Measurements from ENCODE around the gene PRDX5. TPM values are rescaled to one million over a fixed set of nuclear protein-coding genes. Genes with fewer than 3 reads are reported as not detected.

Gene PRDX5
- 200 TPM for total RNA-seq

DNA sequence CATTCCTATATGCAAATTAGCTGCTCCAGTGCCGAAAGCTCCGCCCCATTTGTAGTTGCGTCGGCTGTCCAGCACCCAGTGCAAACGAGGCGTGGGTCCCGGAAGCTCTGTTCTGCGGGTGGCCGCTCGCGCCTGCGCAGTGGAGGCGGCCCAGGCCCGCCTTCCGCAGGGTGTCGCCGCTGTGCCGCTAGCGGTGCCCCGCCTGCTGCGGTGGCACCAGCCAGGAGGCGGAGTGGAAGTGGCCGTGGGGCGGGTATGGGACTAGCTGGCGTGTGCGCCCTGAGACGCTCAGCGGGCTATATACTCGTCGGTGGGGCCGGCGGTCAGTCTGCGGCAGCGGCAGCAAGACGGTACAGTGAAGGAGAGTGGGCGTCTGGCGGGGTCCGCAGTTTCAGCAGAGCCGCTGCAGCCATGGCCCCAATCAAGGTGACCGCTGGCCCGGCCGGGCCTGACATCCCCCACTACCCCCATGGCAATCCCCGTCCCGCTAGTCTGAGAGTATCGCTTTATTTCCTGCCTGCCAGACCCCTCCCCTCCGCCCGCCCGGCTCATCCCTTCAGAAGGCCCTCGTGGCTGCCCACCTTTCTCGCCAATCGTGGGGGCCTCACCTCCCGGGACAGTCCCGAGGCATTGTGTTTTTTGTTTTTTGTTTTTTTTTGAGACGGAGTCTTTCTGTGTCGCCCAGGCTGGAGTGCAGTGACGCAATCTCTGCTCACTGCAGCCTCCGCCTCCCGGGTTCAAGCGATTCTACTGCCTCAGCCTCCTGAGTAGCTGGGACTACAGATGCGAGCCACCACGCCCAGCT, at the start of gene PRDX5:
Gene PRDX5 (plus strand): TSS at position 161 of the 805 bp plus-strand sequence. CDS start 95 bp downstream, at position 256.

GRCh38 chr11:64284048-64284961, 33.6 kb upstream of the PRDX5 start, which contains the start of gene BAD:
Gene BAD, minus strand, starts transcription at chr11:64284665. Its CDS starts 297 bp downstream, at chr11:64284368.

DNA sequence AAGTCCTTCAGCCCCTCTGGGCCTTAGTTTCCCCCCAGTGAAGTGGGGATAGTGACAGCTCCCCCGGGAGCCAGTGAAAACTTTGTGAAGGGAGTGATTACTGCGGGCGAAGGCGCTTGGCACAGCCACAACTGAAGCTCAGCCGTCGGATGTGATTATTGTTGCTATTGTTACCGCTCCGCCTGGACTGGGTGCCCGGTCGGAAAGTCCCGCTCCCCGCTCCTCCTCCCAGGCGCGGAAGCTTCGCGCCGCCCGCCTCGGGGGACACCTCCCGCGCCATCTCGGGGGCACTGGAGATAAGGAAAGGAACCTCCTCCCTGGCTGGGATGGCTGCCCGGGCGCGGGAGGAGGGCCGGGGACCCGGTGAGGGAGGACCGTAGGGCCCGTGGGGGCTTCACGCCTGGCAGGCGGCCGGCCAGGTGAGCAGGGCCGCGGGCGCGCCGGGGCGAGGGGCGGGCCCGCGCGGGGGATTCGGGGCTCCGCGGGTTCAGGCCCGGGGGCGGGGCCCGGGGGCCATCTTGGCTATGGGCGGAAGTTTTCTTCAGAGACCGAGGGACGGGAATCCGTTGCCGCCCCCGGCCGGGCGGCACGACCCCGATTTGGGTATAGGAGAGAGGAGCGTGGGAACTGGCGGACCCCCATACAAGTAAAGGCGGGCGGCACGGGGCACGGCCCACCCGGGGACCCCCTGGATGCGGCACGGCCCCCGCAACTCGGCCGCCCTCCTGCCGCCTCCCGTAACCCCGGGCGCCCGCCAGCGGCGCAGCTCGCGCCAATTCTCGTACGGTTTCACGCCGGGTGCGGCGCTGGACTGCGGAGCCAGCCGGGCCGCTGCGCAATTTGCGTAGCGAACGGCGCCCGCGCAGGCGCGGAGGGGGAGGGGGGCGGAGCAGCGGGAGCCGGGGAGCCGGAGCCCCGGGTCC, 32.7 kb upstream of the PRDX5 start, which contains the start of gene GPR137:
Gene GPR137 (plus strand): TSS at position 887 of the 923 bp plus-strand sequence. CDS start 677 bp downstream, outside the sequence.

DNA sequence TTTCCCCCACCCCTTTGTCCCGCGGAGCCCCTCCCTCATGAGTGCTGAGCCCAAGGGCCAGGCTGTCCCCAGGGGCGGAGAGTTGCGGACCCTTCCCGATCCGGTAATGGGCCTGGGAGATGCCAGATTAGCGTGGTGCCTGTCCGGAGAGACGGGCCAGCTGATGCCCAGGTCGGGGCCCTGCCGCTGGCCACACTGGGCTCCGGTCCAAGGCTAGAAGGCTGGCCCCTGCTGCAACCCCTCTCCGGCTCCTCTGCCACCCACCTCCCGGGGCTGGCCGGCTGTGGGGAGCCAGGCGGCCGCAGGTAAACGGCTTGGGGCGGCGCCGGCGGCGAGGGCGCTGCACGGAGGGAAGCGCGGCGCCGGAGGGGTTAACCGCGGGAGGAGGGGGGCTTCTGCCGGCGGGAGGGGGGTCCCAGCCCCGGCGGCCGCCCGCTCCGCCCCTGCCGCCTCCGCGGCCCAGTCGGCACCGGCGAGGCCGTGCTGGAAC, 26.6 kb upstream of the PRDX5 start, which contains the start of gene KCNK4:
Gene KCNK4 (plus strand): TSS at position 41 of the 490 bp plus-strand sequence. CDS start 1,717 bp downstream, outside the sequence.

DNA sequence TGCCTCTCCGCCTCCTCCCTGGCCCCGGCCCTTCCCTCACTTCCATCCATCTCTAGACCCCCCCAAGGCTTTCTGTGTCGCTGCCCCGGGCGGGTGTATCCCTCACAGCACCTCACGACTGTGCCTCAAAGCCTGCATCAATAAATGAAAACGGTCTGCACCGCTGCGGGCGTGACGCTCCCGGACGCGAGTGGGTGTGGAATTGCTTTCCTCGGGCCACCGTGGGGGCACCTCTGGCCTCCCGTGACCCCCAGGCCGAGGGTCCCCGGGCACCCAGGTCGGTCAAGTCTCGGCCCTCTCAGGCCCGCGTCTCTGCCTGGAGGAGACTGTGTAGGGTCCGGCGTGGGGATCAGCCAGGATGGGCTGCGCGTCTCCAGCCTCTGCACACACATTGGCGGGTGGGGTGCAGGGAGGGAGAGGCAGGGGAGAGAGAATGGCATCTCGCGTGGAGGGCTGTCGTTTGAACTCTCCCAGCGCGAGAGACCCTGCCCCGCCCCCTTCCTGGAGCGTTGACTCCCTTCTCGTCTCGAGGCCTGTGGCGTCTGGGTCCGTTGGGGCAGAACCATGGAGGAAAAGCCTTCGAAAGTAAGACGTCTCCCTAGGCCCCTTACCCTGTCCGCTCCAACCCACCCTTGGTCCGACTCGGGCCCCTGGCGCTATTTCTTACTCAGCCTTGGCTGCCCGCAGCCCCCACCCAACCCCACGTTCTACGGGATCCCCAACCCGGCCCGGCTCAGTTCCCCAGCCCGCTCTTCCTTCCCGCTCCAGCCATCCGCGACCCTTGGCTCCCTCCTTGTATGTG, 17.9 kb upstream of the PRDX5 start, which contains the start of gene CATSPERZ:
Gene CATSPERZ (plus strand): TSS at position 512 of the 802 bp plus-strand sequence. CDS start 53 bp downstream, at position 565.

GRCh38 chr11:64305075-64305690, 12.7 kb upstream of the PRDX5 start, which contains the start of gene ESRRA:
Gene ESRRA, plus strand, starts transcription at chr11:64305524. Its CDS starts 1,656 bp downstream, at chr11:64307180.

DNA sequence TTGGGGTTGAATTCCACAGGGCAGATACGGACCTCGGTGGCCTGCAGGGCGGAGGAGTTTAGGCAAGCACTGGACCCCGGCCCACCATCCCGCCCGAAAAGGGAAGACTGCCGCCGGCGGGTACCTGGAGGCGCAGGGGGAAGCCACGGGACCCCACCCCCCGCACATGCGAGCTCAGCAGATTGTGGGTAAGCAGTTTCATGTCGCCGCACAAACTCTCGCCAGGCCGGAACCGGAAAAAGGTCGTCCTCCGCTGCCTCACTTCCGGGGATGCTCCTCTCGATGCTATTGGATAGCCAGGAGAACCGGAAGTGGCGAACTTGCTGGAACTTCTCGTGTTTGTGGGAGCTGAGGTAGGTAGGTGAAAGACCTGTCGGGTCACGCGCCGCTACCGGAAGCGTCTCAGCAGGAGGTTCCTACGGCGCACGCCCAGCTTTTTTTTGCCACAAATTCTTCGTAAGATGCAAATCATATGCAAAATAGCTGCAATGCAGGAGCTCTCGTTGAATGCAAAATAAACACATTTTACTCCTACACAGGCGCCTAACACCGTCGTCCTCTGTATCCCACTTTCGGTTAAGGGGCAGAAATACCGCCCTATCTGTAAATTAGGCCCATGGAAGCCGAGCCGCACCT, 478 bp upstream of the PRDX5 start, which contains the start of gene TRMT112:
Gene TRMT112 (minus strand): TSS at position 235 of the 636 bp plus-strand sequence. CDS start 33 bp downstream, at position 202.

GRCh38 chr11:64339754-64340408, 22.0 kb downstream of the PRDX5 start, which contains the start of gene CCDC88B:
Gene CCDC88B, plus strand, starts transcription at chr11:64340204. Its CDS starts 63 bp downstream, at chr11:64340267.

DNA sequence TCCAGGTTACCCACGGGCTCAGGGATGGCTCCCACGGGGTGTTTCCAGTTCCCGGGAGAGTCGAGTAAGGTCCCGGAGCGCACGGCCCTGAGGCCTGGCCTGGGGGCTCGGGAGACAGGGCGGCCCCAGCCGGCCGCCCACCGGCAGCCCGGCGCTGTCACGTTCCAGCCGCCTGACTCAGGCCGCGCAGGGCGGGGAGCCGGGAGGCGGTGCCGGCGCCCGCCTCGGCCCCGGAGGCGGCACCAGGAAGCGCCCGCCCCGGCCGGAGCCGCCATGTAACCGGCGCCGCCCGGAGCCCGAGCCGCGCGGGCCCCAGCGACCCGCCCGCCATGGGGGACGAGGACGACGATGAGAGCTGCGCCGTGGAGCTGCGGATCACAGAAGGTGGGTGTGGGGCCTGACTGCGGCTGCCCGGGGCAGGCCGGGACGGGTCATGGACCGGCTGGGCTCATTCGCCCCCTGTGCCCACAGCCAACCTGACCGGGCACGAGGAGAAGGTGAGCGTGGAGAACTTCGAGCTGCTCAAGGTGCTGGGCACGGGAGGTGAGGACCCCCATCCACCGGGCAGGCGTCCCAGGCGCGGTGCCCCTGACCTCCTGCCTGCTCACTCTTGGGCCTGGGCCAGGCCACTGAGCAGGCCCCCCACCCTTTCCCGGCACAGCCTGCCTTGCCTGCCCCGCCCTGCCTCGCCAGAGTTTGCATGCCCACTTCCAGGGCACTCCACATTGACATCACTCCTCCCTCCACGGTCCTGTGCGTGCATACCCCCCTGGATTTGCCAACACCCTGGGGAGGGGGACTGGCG, 41.2 kb downstream of the PRDX5 start, which contains the start of gene RPS6KA4:
Gene RPS6KA4 (plus strand): TSS at position 256 of the 805 bp plus-strand sequence. CDS start 74 bp downstream, at position 330.

Small RNAs within 50 kb of the gene (small RNA-seq; reads per million reads assigned to genes)
- gene MIR1237 (0.15 reads per million), gene MIR7155 (not detected), gene RF00019 (not detected)

Other genes starting within 250 kb of the PRDX5 start
- 8.8 TPM for gene MACROD1, start 152.0 kb upstream of the PRDX5 start, total RNA-seq
- 97.6 TPM for gene STIP1, start 131.9 kb upstream of the PRDX5 start, total RNA-seq
- 2.3 TPM for gene FERMT3, start 111.4 kb upstream of the PRDX5 start, total RNA-seq
- 14.1 TPM for gene TRPT1, start 91.9 kb upstream of the PRDX5 start, total RNA-seq
- 14.5 TPM for gene NUDT22, start 91.8 kb upstream of the PRDX5 start, total RNA-seq
- gene DNAJC4, start 87.6 kb upstream of the PRDX5 start, total RNA-seq: 19.4 TPM
- 50.7 TPM for gene VEGFB, start 83.5 kb upstream of the PRDX5 start, total RNA-seq
- gene FKBP2, start 77.0 kb upstream of the PRDX5 start, total RNA-seq: 29.8 TPM
- gene PPP1R14B, start 71.2 kb upstream of the PRDX5 start, total RNA-seq: 64.6 TPM
- 7.8 TPM for gene PLCB3, start 66.6 kb upstream of the PRDX5 start, total RNA-seq
- gene BAD, start 33.5 kb upstream of the PRDX5 start, total RNA-seq: 53.3 TPM
- gene GPR137, start 32.3 kb upstream of the PRDX5 start, total RNA-seq: 13.6 TPM
- gene KCNK4, start 26.8 kb upstream of the PRDX5 start, total RNA-seq: 7.2 TPM
- 2.1 TPM for gene CATSPERZ, start 17.8 kb upstream of the PRDX5 start, total RNA-seq
- gene ESRRA, start 12.6 kb upstream of the PRDX5 start, total RNA-seq: 10.8 TPM
- gene TRMT112, start 562 bp upstream of the PRDX5 start, total RNA-seq: 82.4 TPM
- gene CCDC88B, start 22.1 kb downstream of the PRDX5 start, total RNA-seq: 3.2 TPM
- gene RPS6KA4, start 41.0 kb downstream of the PRDX5 start, total RNA-seq: 13.8 TPM
- not detected for gene SLC22A11, start 237.8 kb downstream of the PRDX5 start, total RNA-seq